ENCODE measurements around the gene RHBDD3.
A peak's percentile ranks its signal among the peaks of the same experiment; 100 is the strongest.

The RHBDD3 gene

DNA sequence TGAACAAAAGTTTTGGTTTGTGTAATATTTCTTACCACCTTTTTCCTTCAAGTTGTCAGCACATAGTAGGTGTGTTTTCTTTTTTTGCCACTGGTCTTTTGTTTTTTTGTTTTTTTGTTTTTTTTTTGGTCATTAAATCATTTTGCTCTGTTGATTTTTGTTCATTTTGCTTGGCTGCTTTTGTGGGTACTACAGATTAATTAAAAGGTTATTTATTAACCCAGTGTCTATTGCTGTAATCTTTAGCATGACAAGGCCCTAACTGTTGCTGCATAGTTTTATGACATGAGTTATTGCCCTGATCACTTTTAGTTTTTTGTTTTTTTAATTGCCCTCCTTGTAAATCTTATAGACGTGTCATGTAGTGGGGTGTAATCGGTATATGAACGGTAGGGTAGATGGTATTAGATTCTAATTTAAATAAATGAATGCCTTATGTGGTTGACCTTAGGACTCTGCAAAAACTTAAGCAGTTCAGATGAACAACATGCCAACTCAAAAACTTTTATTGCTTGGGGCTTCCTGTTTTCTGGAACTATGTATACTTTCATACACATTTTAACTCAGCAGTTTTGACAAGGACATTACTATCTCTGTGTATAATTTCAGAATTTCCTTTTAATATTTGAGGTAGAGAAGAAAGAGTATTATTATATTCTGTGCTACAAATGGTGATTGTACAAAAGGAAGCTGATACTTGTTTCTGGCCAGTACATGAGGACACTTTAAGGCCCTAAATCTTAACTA is 8.2 kb upstream of the RHBDD3 start:
- Mint-ChIP-seq H3K4me1 (peaks cover 44% of the 10 kb centered on the region), H3K27me3 (ENCODE audit: low read depth, poor library complexity) (no peaks in the 10 kb centered on the region), H3K4me3 (no peak overlapping the region), H3K9me3 (no peaks in the 10 kb centered on the region), H3K36me3 (ENCODE audit: low read depth) (peaks cover 96% of the 10 kb centered on the region), H3K27ac (peak overlapping the region; percentile 55)
- TF ChIP-seq, protein P1, sequence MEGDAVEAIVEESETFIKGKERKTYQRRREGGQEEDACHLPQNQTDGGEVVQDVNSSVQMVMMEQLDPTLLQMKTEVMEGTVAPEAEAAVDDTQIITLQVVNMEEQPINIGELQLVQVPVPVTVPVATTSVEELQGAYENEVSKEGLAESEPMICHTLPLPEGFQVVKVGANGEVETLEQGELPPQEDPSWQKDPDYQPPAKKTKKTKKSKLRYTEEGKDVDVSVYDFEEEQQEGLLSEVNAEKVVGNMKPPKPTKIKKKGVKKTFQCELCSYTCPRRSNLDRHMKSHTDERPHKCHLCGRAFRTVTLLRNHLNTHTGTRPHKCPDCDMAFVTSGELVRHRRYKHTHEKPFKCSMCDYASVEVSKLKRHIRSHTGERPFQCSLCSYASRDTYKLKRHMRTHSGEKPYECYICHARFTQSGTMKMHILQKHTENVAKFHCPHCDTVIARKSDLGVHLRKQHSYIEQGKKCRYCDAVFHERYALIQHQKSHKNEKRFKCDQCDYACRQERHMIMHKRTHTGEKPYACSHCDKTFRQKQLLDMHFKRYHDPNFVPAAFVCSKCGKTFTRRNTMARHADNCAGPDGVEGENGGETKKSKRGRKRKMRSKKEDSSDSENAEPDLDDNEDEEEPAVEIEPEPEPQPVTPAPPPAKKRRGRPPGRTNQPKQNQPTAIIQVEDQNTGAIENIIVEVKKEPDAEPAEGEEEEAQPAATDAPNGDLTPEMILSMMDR (IDR thresholded peaks at IDR 0.05) = no peak
- no peak for DNase-seq

DNA sequence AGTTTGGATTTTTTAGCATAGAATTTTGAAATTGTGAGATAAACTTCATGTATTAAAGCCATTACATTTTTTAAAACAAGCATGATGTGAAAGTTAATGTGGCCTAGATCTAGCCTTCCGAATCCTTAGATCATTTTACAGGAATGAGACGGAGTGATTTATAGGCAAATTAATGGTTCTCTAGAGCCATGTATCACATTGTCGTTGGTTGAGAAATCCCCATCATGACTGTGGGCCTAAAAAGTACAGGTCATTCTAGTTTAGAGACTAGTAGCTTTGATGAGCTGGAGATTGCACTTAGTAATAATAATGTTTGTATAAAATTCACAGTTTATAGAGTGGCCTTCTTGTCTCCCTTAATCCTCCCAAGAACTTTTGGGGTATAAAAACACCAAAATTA is 7.4 kb upstream of the RHBDD3 start:
- Mint-ChIP-seq H3K9me3 (no peaks in the 10 kb centered on the region), H3K4me3 (no peak overlapping the region), H3K27me3 (ENCODE audit: low read depth, poor library complexity) (no peaks in the 10 kb centered on the region), H3K4me1 (peaks cover 52% of the 10 kb centered on the region), H3K36me3 (ENCODE audit: low read depth) (peaks cover 95% of the 10 kb centered on the region), H3K27ac (no peak overlapping the region)
- no peak for DNase-seq
- TF ChIP-seq, protein P1 (IDR thresholded peaks at IDR 0.05) = no peak

DNA sequence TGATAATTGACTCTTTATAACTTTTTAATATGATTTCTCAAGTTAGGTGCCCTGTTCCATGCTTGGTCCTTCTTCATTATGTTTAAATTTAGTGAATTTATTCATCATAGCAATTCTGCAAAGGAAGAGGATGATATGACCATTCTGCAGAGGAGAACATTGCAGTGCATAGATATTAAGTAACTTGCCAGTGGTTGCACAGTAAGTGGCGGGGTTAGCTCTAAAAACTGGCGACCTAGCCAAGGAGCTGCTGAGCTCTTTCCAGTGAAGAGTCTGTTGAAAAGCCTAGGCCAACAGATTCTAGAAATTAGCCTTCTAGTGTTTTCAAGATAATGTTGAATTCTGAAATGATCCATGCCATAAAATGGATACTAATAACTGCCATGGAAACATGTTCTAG is 4.8 kb upstream of the RHBDD3 start:
- Mint-ChIP-seq H3K27me3 (ENCODE audit: low read depth, poor library complexity) (peaks cover 5% of the 10 kb centered on the region), H3K36me3 (ENCODE audit: low read depth) (peaks cover 79% of the 10 kb centered on the region), H3K4me3 (no peak overlapping the region), H3K27ac (no peak overlapping the region), H3K4me1 (peaks cover 71% of the 10 kb centered on the region), H3K9me3 (no peaks in the 10 kb centered on the region)
- no peak for DNase-seq
- TF ChIP-seq, protein P1 (IDR thresholded peaks at IDR 0.05) = no peak

DNA sequence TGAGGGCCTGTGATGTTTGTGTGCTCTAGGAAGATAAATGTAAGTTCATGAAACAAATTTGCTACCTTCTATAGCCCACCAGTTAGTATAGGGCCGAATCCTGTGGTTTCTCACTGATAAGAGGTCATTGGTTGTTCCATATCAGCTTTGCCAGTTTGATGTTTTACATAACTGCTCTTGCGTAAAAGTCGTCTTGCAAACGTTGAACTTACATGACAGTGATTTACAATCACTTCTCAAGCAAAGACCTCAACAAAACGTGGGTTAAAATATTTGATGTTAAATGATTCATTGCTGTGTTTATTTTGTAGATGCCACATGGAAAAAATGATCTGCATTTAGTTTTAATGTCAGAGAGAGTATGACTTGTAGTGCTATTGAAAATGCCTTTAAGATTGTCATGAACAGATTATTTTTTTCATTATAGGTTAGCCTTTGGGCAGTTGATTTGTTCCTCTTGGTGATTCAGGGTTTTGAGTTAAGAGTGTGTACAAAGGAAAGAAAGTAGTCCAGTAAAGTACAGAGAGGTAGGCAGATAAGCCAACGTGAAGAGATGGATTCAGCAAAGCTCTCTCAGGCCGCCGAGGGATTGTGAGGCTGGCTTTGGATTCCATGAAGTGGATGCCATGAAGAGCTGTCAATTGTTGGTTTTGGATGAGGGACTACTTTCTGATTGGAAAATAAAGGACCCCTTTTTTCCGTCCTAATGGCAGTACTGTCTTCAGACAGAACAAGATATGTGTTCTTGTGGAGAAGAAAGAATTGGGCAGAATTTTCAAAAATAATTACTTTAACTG is 2.9 kb upstream of the RHBDD3 start:
- Mint-ChIP-seq H3K4me3 (peak overlapping the region; percentile 96), H3K27ac (peak overlapping the region; percentile 58), H3K9me3 (no peaks in the 10 kb centered on the region), H3K4me1 (peaks cover 82% of the 10 kb centered on the region), H3K27me3 (ENCODE audit: low read depth, poor library complexity) (peaks cover 5% of the 10 kb centered on the region), H3K36me3 (ENCODE audit: low read depth) (peaks cover 59% of the 10 kb centered on the region)
- TF ChIP-seq, protein P1 (IDR thresholded peaks at IDR 0.05) = no peak
- DNase-seq = no peak

DNA sequence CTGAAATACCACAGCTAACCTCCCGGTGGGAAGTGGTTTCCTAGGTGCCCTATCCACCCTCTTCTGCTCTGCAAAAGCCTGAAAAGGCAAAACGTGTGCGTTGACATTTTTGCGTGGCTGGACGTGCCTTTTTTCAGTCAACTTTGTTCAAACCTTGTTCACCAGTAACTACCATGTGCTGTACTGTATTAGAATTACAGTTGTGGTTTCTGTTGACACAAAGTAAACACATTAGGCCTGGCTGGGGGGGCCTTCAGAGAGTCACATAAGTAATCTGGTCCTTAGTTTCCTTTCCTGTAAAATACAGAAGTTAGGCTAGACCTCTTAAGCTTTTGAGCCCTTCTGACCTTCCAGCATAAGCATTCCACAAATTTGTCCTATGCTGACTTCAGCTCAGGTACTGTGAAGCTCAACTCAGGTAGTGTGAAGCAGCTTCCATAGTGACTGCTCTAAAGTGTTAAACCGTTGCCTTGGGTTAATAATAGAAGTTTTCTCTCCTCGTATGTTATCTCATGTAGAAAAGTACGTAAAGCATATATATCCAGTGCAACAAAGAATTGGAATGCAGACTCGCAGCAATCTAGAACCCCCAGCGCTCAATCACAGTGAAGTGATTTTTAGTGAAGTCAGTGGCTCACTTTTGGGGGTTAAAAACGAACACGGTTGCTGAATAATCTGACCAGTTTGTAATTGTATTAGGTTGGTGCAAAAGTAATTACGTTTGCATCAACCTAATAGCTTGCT is 2.1 kb upstream of the RHBDD3 start:
- no peaks in the 10 kb centered on the region for H3K9me3 Mint-ChIP-seq
- H3K27me3 Mint-ChIP-seq (ENCODE audit: low read depth, poor library complexity) = peaks cover 5% of the 10 kb centered on the region
- TF ChIP-seq, protein P1 (IDR thresholded peaks at IDR 0.05) = no peak
- DNase-seq = no peak
- H3K36me3 Mint-ChIP-seq (ENCODE audit: low read depth) = peaks cover 52% of the 10 kb centered on the region
- peaks cover 77% of the 10 kb centered on the region for H3K4me1 Mint-ChIP-seq
- H3K4me3 Mint-ChIP-seq = peak overlapping the region; percentile 96
- H3K27ac Mint-ChIP-seq = peak overlapping the region; percentile 98
